ENCODE results near the gene DLX4.
A peak's percentile ranks its signal among the peaks of the same experiment; 100 is the strongest.

The DLX4 gene

DNA sequence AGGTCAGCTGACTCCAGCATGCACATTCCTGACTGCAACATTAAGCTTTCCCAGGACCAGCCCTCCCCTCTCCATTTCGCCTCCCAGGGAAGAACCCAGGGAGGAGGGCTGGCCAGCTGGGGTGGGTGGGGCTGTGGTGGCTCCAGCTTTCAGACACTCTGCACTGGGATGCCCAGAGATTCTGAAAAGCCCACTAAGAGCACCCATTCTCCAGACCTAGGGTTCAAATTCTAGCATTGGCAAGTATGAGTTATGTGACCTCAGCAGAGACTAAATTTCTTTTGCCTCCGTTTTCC is 18.2 kb downstream of the DLX4 start:
- DNase-seq (ENCODE audit: low spot score): no peak

DNA sequence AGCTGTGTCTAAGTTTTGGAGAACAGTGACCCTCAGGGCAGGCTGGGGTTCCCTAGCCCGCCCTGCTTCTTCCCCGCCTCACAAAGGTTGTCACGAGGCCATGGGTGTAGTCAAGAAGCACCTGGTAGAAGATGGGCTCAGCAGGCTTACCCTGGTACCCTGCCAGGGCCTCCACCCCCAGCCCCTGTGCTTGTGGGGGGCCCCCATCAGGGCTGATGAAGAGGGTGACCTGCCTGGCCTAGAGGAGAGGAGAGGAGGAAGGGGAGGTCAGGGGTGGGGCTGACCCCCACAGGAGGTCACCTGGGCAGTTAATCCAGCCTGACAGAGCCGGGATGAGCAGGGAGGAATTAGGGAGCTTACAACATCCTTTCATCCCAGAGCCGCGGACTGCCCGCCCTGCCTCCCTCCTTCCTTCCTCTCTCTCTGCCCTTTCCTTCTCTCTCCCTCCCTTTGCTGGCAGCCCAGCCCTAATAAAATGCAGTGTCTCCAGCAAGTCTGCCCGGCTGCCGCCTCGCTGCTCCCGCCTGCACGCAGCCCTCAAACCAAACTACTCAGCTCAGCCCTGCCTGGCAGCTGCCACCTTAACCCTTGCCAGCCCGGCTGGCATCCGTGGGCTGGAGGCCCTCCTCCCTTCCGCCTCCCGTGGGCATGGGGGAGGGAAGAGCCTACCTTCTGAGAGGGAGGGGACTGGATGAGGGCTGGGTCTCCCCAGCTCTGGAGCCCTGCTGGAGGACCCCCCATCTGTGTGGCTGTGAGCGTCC is 18.9 kb downstream of the DLX4 start:
- DNase-seq (ENCODE audit: low spot score): no peak

DNA sequence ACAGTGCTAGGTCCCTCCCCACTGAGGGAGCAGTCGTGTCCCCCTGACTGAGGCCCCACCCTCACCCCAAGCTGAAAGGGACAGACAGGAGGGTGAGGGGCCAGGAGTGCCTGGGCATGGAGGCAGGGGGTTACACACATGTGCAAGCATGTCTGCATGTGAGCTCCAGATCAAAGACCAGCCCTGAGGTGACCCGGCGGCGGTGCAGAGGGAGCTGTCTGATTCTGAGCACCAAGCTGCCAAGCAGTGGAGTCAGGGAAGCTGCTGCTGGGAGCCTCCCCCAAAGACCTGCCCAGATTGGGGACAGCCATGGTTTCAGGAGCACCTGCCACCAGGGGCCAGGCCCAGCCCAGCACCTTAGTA is 20.5 kb downstream of the DLX4 start:
- DNase-seq (ENCODE audit: low spot score): no peak

GRCh38 chr17:49990331-49990730 is 21.3 kb downstream of the DLX4 start:
- DNase-seq (ENCODE audit: low spot score): no peak

- no peak for DNase-seq (ENCODE audit: low spot score)
Observed at GRCh38 chr17:49990921-49991320, 21.9 kb downstream of the DLX4 start.

DNA sequence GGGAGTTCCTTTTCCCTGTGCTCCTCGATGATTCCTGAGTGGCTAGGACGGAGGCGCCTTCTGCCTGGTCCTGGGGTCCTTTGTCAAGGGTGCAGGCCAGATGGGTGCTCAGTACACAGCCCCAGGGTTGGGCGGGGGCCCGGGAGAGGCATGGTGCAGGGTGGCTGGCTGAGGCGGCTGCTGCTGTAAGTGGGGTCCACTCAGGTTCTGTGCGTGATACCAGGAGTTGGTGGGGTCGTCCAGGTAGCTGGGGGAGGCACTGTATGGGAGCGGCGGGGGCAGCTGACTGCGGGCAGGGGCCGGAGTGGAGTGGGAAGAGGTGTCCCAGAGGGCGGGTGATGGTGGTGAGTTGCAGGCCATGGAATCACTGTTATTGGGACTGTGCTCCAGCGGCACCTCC is 22.4 kb downstream of the DLX4 start:
- no peak for DNase-seq (ENCODE audit: low spot score)

DNA sequence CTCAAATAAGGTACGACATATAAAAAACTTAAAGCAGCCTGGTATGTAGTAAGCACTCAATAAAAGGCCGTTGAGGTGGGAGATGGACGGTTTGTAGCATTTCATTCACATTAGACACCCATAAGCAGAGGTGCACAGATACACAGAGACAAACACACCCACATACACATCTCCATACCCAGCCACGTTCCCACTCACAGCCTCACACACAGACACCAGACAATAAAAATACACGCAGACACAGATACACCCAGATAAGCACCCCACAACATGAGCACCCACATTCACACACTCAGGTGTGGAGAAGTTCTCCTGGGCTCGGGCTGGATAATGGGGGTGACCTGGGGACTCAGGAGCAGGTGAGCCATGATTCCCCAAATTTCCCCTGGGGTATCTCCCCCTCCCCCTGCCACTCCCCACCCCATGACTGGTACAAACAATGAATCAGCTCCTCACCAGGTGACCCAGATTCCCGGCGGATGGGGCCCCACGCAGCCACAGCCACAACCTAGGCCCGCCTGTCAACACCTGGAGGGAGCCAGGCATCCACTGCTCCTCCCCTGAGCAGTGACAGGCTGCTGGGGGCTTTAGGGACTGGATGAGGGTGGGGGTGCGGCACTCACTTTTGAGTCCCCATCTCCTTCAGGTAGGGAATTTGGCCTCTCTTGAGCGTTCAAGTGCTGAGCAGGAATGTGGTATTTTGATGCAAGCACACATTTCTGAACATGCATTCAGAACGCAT is 23.4 kb downstream of the DLX4 start:
- DNase-seq (ENCODE audit: low spot score): no peak

- DNase-seq (ENCODE audit: low spot score): no peak
Observed at GRCh38 chr17:49992933-49993422, 24.0 kb downstream of the DLX4 start.

DNA sequence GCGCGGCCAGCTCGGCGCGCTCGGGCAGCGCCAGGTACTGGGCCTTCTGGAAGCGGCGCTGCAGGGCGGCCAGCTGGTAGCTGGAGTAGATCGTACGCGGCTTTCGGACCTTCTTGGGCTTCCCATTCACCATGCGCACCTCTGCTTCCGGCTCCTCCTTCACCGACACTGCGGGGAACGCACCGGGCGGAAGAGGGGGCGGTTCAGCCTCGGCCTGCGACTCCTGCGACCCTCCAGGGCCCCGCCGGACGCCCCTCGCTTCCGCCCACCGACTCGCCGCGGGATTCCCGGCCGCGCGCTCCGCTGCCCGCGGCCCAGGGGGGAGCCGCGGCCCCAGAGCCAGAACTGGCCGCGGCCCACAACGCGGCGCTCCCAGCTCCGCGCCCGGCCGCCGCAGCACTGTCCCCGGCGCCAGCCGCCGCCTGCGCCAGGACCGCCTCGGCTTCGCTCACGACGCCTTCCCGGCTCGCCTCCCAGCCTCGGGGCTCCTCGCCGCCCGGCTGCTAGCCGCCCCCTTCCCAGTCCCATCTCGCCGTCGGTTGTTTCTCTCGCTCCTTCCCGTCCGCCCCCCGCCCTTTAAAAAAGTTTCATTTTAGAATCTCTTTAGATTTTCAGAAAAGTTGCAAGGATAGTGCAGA is 24.6 kb downstream of the DLX4 start:
- no peak for DNase-seq (ENCODE audit: low spot score)

GRCh38 chr17:49994085-49995054 is 25.4 kb downstream of the DLX4 start:
- no peak for DNase-seq (ENCODE audit: low spot score)

GRCh38 chr17:49995055-49995738 is 26.2 kb downstream of the DLX4 start, which contains the start of gene DLX3:
TSS of gene DLX3 (minus strand) at chr17:49995224. CDS start at chr17:49994998, 226 bp downstream.
- DNase-seq (ENCODE audit: low spot score): no peak

DNA sequence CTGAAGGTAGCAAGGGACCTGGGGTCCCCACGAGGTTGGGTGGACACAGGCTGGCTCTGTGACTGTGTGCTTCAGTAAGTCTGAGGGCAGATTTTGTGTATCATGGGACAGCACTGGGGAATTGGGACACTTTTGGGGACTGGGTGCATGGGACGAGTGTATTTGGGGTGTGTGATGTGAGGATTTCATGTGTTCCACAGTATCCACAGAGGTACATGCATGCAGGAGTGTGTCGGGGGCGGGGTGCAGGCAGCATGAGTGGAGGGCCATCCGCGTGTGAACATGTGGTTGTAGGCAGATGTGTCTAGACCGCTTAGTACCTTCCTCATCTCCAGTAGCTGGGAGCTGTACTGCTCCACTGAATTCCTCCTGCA is 27.1 kb downstream of the DLX4 start:
- no peak for DNase-seq (ENCODE audit: low spot score)

GRCh38 chr17:49996495-49997300 is 27.7 kb downstream of the DLX4 start:
- no peak for DNase-seq (ENCODE audit: low spot score)

GRCh38 chr17:49997301-49997650 is 28.3 kb downstream of the DLX4 start:
- DNase-seq (ENCODE audit: low spot score): no peak

- DNase-seq (ENCODE audit: low spot score): peak; percentile 62
Observed at GRCh38 chr17:49997773-49998703, 29.0 kb downstream of the DLX4 start.

DNA sequence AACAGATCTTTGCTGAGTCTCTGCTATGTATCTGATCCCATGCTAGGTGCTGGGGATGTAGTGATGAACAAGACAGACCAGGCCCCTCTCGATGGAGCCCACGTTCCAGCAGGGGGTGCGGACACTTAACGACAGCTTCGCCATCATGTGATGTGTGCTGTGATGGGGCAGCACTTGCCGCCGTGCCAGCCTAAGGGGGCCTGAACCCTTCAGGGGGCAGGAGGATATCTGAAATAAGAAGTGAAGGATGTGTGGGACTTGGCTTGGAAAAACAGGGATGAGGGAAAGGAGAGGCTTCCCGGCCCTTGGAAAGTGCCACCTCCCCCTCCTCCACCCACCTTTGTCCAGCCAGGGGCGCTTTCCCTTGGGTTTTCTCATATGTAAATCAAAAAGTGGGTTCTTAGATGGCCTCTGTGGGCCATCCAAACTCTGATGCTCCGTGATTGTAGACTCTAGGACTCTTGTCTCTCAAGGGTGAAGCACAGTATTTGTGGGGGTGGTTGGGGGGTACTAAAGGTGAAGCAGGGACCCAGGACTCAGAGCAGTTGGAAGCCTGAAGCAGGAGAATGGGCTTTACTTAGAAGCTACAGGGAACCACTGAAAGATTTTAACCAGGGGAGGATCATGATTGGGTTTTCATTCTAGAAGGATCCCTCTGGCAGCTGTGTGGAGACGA is 30.0 kb downstream of the DLX4 start:
- no peak for DNase-seq (ENCODE audit: low spot score)

- no peak for DNase-seq (ENCODE audit: low spot score)
Observed at GRCh38 chr17:50003911-50004310, 34.9 kb downstream of the DLX4 start.

- DNase-seq (ENCODE audit: low spot score): no peak
Observed at GRCh38 chr17:50009282-50009681, 40.3 kb downstream of the DLX4 start.

DNA sequence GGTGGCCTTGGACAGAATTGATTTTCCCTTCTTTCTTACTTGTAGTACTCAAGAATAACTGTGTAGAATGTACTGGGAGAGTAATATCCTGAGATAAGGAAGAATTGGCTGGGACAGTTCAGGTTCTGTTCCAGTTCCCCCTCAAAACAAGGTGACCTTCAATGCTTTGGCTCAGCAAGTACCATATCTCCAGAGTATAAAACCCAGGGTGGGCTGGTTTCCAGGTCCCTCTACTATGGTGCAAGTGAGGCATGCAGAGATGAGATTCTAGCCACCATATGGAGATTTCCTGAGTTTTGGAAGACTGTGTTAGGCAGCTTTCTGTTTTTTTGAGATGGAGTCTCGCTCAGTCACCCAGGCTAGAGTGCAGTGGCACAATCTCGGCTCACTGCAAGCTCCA is 44.1 kb downstream of the DLX4 start:
- DNase-seq (ENCODE audit: low spot score): no peak

All from putamen (tissue), 1 donor.